Measurements from ENCODE around the gene FBXO10. TPM values are rescaled to one million over a fixed set of nuclear protein-coding genes. Genes with fewer than 3 reads are reported as not detected.

The FBXO10 gene
- total RNA-seq, 1 donor, result 16.4 TPM

GRCh38 chr9:37622462-37622861 lies 46.3 kb upstream of the FBXO10 start:
- no peak overlapping the region for H3K4me3 ChIP-seq (ENCODE audit: low read depth, low read length)
- TF ChIP-seq CTCF (IDR thresholded peaks at IDR 0.05; ENCODE audit: insufficient read depth, low read depth, low read length), result no peak
- no peak for DNase-seq (ENCODE audit: low read depth)

GRCh38 chr9:37621273-37622121 lies 45.3 kb upstream of the FBXO10 start:
- H3K4me3 ChIP-seq (ENCODE audit: low read depth, low read length), result no peak overlapping the region
- no peak for DNase-seq (ENCODE audit: low read depth)
- TF ChIP-seq CTCF (IDR thresholded peaks at IDR 0.05; ENCODE audit: insufficient read depth, low read depth, low read length), result no peak

- H3K4me3 ChIP-seq (ENCODE audit: low read depth, low read length), result no peak overlapping the region
- DNase-seq (ENCODE audit: low read depth), result no peak
- TF ChIP-seq CTCF (IDR thresholded peaks at IDR 0.05; ENCODE audit: insufficient read depth, low read depth, low read length), result no peak
These were observed 44.2 kb upstream of the FBXO10 start for GRCh38 chr9:37620396-37620795.

GRCh38 chr9:37619806-37620205 lies 43.6 kb upstream of the FBXO10 start:
- TF ChIP-seq CTCF (IDR thresholded peaks at IDR 0.05; ENCODE audit: insufficient read depth, low read depth, low read length), result no peak
- DNase-seq (ENCODE audit: low read depth), result no peak
- H3K4me3 ChIP-seq (ENCODE audit: low read depth, low read length), result no peak overlapping the region

GRCh38 chr9:37618817-37619216 lies 42.6 kb upstream of the FBXO10 start:
- peak; percentile 55 for DNase-seq (ENCODE audit: low read depth)
- no peak for TF ChIP-seq CTCF (IDR thresholded peaks at IDR 0.05; ENCODE audit: insufficient read depth, low read depth, low read length)
- no peak overlapping the region for H3K4me3 ChIP-seq (ENCODE audit: low read depth, low read length)

- no peak for TF ChIP-seq CTCF (IDR thresholded peaks at IDR 0.05; ENCODE audit: insufficient read depth, low read depth, low read length)
- H3K4me3 ChIP-seq (ENCODE audit: low read depth, low read length), result no peak overlapping the region
- peak; percentile 9 for DNase-seq (ENCODE audit: low read depth)
These were observed 41.7 kb upstream of the FBXO10 start for GRCh38 chr9:37617832-37618231.

- DNase-seq (ENCODE audit: low read depth), result no peak
- TF ChIP-seq CTCF (IDR thresholded peaks at IDR 0.05; ENCODE audit: insufficient read depth, low read depth, low read length), result no peak
- no peak overlapping the region for H3K4me3 ChIP-seq (ENCODE audit: low read depth, low read length)
These were observed 41.0 kb upstream of the FBXO10 start for GRCh38 chr9:37617161-37617560.
